AG09319 (cell line): Measurements from ENCODE around the gene KIAA1549.

Experiments used
- DNase-seq: peaks from one replicate; pipeline ENCODE4 v3.0.0-alpha.2; 2010; ENCODE audit warnings: low read depth; ENCODE audit errors: extremely low read depth
- TF ChIP-seq, protein P1 (sequence below): IDR thresholded peaks from 2 replicates; pipeline ENCODE4 v1.5.1; 2011; ENCODE audit warnings: low read depth, mild to moderate bottlenecking, inconsistent platforms, low read length, moderate library complexity

KIAA1549 gene

DNA sequence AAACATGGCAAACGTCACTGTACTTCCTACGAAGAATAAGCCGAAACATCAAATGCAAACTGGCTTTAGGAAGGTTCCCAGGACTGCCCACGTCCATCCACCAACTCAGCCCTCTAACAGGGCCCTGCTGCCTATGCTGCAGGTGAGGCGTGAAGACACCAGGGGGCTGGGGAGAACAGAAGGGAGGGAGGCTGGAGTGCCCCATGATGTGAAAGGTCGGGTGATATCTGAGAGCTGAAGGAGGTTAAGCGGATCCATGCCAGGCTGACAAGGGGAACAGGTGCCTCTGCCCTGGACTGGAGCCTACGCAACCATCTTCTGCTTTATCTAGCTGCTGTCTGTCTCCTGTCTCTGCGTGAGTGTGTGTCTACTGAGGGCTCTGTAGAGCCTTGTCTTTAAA is 143.0 kb downstream of the KIAA1549 start:
- no peak for DNase-seq
- TF ChIP-seq, protein P1, sequence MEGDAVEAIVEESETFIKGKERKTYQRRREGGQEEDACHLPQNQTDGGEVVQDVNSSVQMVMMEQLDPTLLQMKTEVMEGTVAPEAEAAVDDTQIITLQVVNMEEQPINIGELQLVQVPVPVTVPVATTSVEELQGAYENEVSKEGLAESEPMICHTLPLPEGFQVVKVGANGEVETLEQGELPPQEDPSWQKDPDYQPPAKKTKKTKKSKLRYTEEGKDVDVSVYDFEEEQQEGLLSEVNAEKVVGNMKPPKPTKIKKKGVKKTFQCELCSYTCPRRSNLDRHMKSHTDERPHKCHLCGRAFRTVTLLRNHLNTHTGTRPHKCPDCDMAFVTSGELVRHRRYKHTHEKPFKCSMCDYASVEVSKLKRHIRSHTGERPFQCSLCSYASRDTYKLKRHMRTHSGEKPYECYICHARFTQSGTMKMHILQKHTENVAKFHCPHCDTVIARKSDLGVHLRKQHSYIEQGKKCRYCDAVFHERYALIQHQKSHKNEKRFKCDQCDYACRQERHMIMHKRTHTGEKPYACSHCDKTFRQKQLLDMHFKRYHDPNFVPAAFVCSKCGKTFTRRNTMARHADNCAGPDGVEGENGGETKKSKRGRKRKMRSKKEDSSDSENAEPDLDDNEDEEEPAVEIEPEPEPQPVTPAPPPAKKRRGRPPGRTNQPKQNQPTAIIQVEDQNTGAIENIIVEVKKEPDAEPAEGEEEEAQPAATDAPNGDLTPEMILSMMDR = no peak

DNA sequence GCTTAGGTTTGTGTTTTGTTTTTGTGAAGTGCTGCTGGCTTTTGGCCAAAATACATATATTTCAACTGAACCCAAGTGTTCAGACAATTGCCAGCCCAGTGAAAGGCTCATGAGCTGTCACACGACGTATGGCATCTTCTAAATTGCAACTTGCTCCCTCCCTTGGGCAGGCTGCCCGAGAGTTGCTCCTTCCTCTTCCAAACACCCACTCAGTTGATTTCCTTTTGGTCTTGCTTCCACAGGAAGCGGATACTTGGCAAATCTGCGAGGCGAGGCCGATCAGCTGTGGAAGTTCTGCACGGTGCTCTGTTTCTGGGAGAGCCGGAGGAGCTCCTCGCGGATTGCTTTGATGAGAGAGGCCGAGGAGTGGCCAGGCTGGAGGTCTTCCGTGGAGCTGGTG is 143.6 kb downstream of the KIAA1549 start:
- TF ChIP-seq, protein P1 = no peak
- no peak for DNase-seq

DNA sequence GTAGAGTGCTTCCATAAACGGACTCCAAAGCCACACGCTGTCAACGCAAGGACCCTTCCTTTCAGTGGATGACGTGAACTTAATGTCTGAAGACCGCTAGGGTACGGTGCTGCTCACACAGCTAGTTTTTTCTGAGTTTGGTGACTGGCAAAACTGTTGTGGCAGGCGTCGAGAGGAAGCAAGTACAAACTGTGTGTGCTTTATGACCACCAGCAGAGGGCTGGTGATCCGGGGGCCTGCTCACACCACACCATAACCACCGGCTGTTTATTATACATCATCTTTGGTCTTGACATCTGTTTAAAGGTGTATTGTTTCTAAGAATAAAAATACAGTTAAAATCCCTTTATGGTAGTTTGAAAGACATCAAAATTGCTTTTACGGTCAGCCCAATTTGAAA is 146.1 kb downstream of the KIAA1549 start:
- DNase-seq = no peak
- TF ChIP-seq, protein P1 = no peak; the same call in 1 of the 2 replicates

DNA sequence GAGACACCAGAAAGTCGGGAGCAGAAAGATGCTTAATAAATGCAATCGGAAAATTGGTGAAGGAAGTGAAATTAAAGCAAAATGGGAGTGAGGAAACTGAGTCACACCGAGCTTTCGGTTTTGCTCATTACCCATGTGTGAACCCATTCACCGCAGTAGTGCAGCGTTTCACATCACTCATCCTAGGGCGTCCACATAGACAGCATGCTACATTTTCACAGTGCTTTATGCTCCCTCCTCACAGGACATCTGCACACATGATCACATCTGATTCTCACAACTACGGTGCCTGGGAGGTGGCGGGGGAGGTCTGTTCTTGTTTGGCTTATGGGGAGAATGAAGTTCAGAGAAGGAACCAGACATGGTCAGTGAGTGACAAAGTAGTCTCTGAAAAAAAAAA is 146.6 kb downstream of the KIAA1549 start:
- DNase-seq = no peak
- TF ChIP-seq, protein P1 = no peak

DNA sequence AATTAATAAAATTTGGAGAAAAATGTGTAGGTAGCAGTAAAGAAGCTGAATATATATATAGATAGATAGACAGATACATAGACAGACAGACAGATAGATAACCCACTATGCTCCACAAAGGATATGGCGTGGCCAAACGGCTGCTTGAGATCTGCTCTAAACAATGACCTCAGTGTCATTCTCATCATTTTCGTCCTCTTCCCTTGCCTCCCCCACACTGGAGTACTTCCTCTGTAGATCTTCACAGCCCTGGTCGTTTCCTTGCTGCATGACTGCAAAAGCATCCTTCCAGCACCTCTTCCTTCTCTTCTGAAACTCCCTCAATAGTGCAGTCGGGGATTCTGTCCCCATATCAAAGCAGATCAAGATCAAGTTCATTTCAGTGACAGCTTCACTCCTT is 147.6 kb downstream of the KIAA1549 start:
- TF ChIP-seq, protein P1 = no peak
- no peak for DNase-seq

DNA sequence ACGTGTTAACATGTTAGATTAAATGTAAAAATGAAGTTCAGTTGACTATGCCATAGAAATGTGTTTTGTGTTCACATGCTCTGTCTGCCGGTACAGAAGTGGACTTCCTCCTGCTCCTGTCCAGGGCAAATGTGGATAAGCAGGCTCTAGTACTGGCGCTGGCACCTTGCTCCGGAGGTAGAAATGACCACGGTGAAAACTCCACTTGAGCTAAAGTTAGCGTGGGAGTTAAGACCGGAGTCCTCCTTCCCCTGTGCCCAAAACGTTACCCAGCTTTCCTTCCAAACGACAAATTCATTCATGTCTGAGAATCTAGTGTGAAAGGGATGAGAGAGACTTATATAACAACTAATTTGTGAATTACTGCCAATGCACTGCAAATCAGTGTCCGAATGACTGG is 148.2 kb downstream of the KIAA1549 start:
- TF ChIP-seq, protein P1 = no peak
- no peak for DNase-seq

DNA sequence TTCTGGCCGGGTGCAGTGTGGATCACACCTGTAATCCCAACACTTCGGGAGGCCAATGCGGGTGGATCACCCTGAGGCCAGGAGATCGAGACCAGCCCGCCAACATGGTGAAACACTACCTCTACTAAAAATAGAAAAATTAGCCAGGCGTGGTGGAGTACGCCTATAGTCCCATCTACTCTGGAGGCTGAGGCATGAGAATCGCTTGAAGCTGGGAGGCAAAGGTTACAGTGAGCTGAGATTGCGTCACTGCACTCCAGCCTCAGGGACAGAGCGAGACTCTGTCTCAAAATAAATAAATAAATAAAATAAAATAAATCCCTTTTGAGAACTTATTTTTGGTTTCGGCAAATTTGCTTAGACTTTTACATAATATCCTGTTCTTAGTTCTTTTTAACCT is 151.9 kb downstream of the KIAA1549 start:
- no peak for DNase-seq
- TF ChIP-seq, protein P1 = no peak

DNA sequence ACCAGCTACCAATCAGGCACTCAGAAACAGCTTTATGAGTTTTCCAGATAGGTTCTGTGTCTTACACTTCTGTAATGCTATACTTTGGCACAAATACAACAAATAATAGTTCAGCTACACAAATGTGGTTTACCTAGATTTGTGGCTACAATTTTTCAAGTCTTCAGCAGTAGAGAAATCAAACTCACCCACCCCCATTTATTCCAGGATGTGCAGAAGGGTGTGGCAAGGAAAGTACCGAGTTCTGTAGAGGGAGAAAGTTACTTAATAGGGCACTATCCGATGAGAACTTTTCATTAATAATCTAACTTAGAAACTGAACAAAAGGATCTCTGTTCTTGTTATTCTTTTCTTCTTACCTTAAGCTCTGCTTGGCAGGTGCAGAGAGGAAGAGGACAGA is 152.9 kb downstream of the KIAA1549 start:
- DNase-seq = no peak

More for the DNA sequence above, 152.9 kb downstream of the KIAA1549 start:
- TF ChIP-seq, protein P1 = no peak
